HG03139 (cell line): ENCODE data around the gene MAP3K6.
A peak's percentile ranks its signal among the peaks of the same experiment; 100 is the strongest.

Experiments used
- ATAC-seq: cut with Tn5 transposase; IDR thresholded peaks from one replicate; pipeline ENCODE4 v1.9.1; 2021; ENCODE audit not compliant: unreplicated experiment

Gene MAP3K6

GRCh38 chr1:27336756-27337155 is 30.0 kb downstream of the MAP3K6 start:
- no peak for ATAC-seq

GRCh38 chr1:27335506-27336422 is 31.0 kb downstream of the MAP3K6 start:
- ATAC-seq: no peak

- no peak for ATAC-seq
These were observed 33.0 kb downstream of the MAP3K6 start for GRCh38 chr1:27333717-27334279.

- no peak for ATAC-seq
These were observed 34.1 kb downstream of the MAP3K6 start for GRCh38 chr1:27332536-27333281.

GRCh38 chr1:27331922-27332321 is 34.8 kb downstream of the MAP3K6 start:
- no peak for ATAC-seq

GRCh38 chr1:27331426-27331825 is 35.3 kb downstream of the MAP3K6 start:
- no peak for ATAC-seq

- ATAC-seq: no peak
These were observed 36.0 kb downstream of the MAP3K6 start for GRCh38 chr1:27330786-27331185.

GRCh38 chr1:27327964-27328363 is 38.8 kb downstream of the MAP3K6 start:
- no peak for ATAC-seq

GRCh38 chr1:27325286-27325685 is 41.5 kb downstream of the MAP3K6 start:
- no peak for ATAC-seq

- no peak for ATAC-seq
These were observed 44.1 kb downstream of the MAP3K6 start for GRCh38 chr1:27322569-27323240.

GRCh38 chr1:27321813-27322568 is 44.8 kb downstream of the MAP3K6 start, which contains the start of gene TMEM222:
TMEM222 (plus strand) TSS chr1:27322163; CDS start chr1:27322198, 35 bp downstream.
- ATAC-seq: peak; percentile 89

GRCh38 chr1:27318596-27318995 is 48.2 kb downstream of the MAP3K6 start:
- no peak for ATAC-seq

- ATAC-seq: no peak
These were observed 48.6 kb downstream of the MAP3K6 start for GRCh38 chr1:27318136-27318535.

GRCh38 chr1:27316860-27317259 is 49.9 kb downstream of the MAP3K6 start:
- ATAC-seq: no peak

GRCh38 chr1:27314737-27315136 is 52.0 kb downstream of the MAP3K6 start:
- no peak for ATAC-seq

GRCh38 chr1:27314169-27314568 is 52.6 kb downstream of the MAP3K6 start:
- ATAC-seq: no peak

GRCh38 chr1:27307874-27308598 is 58.7 kb downstream of the MAP3K6 start:
- no peak for ATAC-seq

- no peak for ATAC-seq
These were observed 59.6 kb downstream of the MAP3K6 start for GRCh38 chr1:27306892-27307761.

- ATAC-seq: no peak
These were observed 60.7 kb downstream of the MAP3K6 start for GRCh38 chr1:27306071-27306470.
